VCaP (cell line): ENCODE measurements around the gene AMOTL1.

Experiments
- H3K27ac ChIP-seq: fragments of 450-650 bp; 2 replicates; pipeline ENCODE4 v1.5.1; 2017
- CTCF ChIP-seq: fragments of 450-650 bp; conservative IDR thresholded peaks from 2 replicates; pipeline ENCODE4 v1.5.1; 2017; ENCODE audit warnings: mild to moderate bottlenecking, moderate library complexity

Gene AMOTL1

GRCh38 chr11:94835594-94835927, 67.4 kb downstream of the AMOTL1 start:
- H3K27ac ChIP-seq = peak overlapping the region; percentile 83; the same call in 1 of the 2 replicates
- no peak for TF ChIP-seq CTCF

GRCh38 chr11:94837317-94837716, 69.2 kb downstream of the AMOTL1 start:
- H3K27ac ChIP-seq = peak overlapping the region; percentile 75
- TF ChIP-seq CTCF = no peak

GRCh38 chr11:94838027-94838731, 70.0 kb downstream of the AMOTL1 start:
- TF ChIP-seq CTCF = no peak
- peak overlapping the region; percentile 75 for H3K27ac ChIP-seq

GRCh38 chr11:94840209-94840608, 72.1 kb downstream of the AMOTL1 start:
- TF ChIP-seq CTCF = no peak
- H3K27ac ChIP-seq = peak overlapping the region; percentile 75; the same call in 1 of the 2 replicates

GRCh38 chr11:94844031-94844430, 75.9 kb downstream of the AMOTL1 start:
- peak overlapping the region; percentile 77 for H3K27ac ChIP-seq
- no peak for TF ChIP-seq CTCF

- TF ChIP-seq CTCF = no peak
Observed at GRCh38 chr11:94845622-94846021, 77.5 kb downstream of the AMOTL1 start.

GRCh38 chr11:94849839-94850238, 81.7 kb downstream of the AMOTL1 start:
- no peak overlapping the region for H3K27ac ChIP-seq
- TF ChIP-seq CTCF = no peak

More at GRCh38 chr11:94845622-94846021, 77.5 kb downstream of the AMOTL1 start:
- peak overlapping the region; percentile 77 for H3K27ac ChIP-seq
